Stomach (tissue), 4 donors: ENCODE measurements around the gene ZFX.

Source experiments
- EP300 ChIP-seq: sonication (generic); formaldehyde crosslinking; IDR thresholded peaks from one replicate; pipeline ENCODE4 v1.6.1; 2017; ENCODE audit warnings: antibody characterized with exemption
- POLR2A ChIP-seq, 4 donors: fragments of 450-650 bp; IDR thresholded peaks; one replicate each; pipeline ENCODE4 v1.6.1; 2016; ENCODE audit warnings: antibody characterized with exemption in 4 of 4, control low read depth in 2 of 4, mild to moderate bottlenecking in 1 of 4, moderate library complexity in 1 of 4
- TF ChIP-seq, protein P1 (sequence below), 7 experiments: fragments of 450-650 bp in 4 of 7; fragments of 200-600 bp in 3 of 7; sonication (generic) in 3 of 7; IDR thresholded peaks; one replicate each; pipeline ENCODE4 v1.5.1; 2016 to 2019; ENCODE audit warnings: antibody characterized with exemption in 7 of 7, control low read depth in 2 of 7, mild to moderate bottlenecking in 1 of 7

DNA sequence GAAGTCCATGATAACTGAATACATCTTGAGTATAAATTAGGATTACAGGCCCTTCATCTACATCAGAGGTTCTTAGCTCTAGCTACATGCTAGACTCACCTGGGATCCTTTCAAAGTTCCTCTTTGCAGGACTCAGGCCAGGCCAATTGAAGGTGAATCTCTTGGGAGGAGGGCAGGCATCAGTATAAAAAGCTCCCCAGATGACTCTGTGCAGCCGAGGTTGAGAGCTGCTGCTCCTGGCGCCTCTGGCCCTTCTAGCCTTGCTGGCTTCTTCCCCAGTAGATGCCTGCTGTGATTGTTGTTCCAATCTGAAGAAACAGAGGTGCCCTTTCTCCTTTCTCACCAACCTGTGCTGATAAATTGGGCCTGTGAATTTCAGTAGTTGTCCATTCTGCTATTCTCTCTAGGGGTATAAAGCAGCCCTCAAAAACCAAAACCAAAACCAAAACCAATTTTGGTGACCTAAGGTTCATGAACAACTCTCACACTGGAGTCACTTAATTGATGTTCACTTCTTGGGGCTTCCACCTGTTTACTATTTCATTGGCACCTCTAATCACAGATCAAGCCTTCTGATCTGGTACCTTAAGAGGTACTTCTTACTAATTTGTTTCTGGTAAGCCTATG, 85.7 kb downstream of the ZFX start:
- TF ChIP-seq, protein P1, sequence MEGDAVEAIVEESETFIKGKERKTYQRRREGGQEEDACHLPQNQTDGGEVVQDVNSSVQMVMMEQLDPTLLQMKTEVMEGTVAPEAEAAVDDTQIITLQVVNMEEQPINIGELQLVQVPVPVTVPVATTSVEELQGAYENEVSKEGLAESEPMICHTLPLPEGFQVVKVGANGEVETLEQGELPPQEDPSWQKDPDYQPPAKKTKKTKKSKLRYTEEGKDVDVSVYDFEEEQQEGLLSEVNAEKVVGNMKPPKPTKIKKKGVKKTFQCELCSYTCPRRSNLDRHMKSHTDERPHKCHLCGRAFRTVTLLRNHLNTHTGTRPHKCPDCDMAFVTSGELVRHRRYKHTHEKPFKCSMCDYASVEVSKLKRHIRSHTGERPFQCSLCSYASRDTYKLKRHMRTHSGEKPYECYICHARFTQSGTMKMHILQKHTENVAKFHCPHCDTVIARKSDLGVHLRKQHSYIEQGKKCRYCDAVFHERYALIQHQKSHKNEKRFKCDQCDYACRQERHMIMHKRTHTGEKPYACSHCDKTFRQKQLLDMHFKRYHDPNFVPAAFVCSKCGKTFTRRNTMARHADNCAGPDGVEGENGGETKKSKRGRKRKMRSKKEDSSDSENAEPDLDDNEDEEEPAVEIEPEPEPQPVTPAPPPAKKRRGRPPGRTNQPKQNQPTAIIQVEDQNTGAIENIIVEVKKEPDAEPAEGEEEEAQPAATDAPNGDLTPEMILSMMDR (IDR thresholded peaks at IDR 0.05) = no peak
- TF ChIP-seq EP300 (no peak), POLR2A (IDR thresholded peaks at IDR 0.05) (no peak)
